ENCODE data around the gene FNDC3B. TPM values are rescaled to one million over a fixed set of nuclear protein-coding genes. Genes with fewer than 3 reads are reported as not detected.

The FNDC3B gene
- total RNA-seq, 1 donor from 2014 or later: 103 TPM

DNA sequence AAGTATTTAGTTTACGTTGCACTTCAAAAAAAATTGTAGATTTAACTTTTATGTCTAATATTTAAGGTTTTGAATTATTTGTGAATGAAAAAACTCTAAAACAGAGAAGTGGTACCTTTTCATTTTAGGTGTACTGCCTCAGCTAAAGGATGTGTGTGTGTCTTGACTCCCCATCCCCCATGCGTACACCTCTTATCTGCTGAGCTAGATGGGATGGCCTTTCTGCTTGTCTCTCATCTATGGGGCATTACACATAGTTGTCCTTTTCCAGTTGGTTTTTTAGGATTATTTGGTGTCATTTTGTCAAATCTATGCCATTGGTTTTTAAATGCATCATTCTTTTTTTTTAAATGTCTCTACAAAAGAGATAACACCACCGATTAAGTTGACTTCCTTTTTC, 110.9 kb downstream of the FNDC3B start:
- no peak for DNase-seq (ENCODE audit: low spot score)

DNA sequence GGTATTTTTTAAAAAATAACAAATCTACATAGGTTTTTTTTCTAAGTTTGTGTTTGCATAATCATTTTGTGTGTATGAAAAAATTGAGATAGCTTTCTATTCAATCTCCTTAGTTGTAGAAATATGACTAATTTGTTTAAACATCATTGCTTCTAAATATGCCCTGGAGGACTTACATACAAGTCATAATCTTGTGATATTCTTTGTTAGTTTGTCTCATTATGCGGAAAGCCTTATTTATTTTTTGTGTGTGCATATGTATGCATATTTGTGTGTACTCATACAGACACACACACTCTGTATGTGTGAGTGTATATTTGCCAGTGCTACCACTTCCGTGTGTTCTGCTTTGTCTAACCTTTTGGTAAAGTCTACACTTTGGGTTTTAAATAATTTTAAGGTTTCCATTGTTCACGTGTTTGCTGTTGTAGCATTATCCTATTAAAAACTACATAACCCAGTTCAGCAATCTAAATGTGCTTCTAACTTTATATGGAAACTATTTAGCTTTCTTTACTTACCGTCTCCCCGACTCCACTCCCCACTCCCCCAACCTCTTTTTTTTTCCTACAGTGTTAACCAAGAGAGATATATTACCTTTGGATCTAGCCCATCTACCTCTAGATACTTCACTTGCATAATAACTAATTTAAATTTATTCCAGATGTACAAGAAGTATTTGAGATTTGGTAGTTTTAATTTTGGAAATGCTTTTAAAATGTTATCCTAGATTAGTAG, 111.7 kb downstream of the FNDC3B start:
- DNase-seq (ENCODE audit: low spot score): no peak

GRCh38 chr3:172151651-172152649, 112.6 kb downstream of the FNDC3B start:
- no peak for DNase-seq (ENCODE audit: low spot score)

GRCh38 chr3:172152874-172153273, 113.5 kb downstream of the FNDC3B start:
- DNase-seq (ENCODE audit: low spot score): no peak

GRCh38 chr3:172153335-172153861, 114.0 kb downstream of the FNDC3B start:
- DNase-seq (ENCODE audit: low spot score): peak; percentile 93

GRCh38 chr3:172154768-172155664, 115.6 kb downstream of the FNDC3B start:
- no peak for DNase-seq (ENCODE audit: low spot score)

GRCh38 chr3:172155897-172156585, 116.7 kb downstream of the FNDC3B start:
- peak; percentile 50 for DNase-seq (ENCODE audit: low spot score)

- DNase-seq (ENCODE audit: low spot score): no peak
These were observed 117.2 kb downstream of the FNDC3B start for GRCh38 chr3:172156586-172156955.

GRCh38 chr3:172157564-172158258, 118.3 kb downstream of the FNDC3B start:
- DNase-seq (ENCODE audit: low spot score): no peak

GRCh38 chr3:172158741-172159140, 119.4 kb downstream of the FNDC3B start:
- DNase-seq (ENCODE audit: low spot score): no peak

GRCh38 chr3:172159376-172159775, 120.0 kb downstream of the FNDC3B start:
- DNase-seq (ENCODE audit: low spot score): no peak

- peak; percentile 43 for DNase-seq (ENCODE audit: low spot score)
These were observed 120.7 kb downstream of the FNDC3B start for GRCh38 chr3:172159962-172160538.

- DNase-seq (ENCODE audit: low spot score): no peak
These were observed 121.9 kb downstream of the FNDC3B start for GRCh38 chr3:172161133-172161789.

- no peak for DNase-seq (ENCODE audit: low spot score)
These were observed 122.6 kb downstream of the FNDC3B start for GRCh38 chr3:172161959-172162358.

GRCh38 chr3:172163320-172163719, 123.9 kb downstream of the FNDC3B start:
- DNase-seq (ENCODE audit: low spot score): no peak

GRCh38 chr3:172164620-172165362, 125.4 kb downstream of the FNDC3B start:
- DNase-seq (ENCODE audit: low spot score): no peak

- no peak for DNase-seq (ENCODE audit: low spot score)
These were observed 126.9 kb downstream of the FNDC3B start for GRCh38 chr3:172166261-172166660.

DNA sequence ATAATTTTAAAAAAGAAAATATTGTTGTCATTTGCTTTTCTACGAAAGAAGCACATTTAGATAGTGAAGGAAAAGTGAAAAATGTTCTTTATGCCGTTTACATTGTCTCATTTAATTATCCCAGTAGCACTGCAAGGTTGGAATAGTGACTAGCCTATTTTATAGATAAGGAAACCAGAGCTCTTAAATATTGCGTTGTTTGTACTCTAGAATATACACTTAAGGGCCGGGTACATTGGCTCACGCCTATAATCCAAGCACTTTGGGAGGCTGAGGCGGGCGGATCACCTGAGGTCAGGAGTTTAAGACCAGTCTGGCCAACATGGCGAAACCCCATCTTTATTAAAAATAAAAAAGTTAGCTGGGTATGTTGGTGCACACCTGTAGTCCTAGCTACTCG, 127.5 kb downstream of the FNDC3B start:
- DNase-seq (ENCODE audit: low spot score): no peak

Data from mucosa of gallbladder (tissue), 1 donor.